ENCODE measurements around the gene CLPTM1L. TPM values are rescaled to one million over a fixed set of nuclear protein-coding genes. Genes with fewer than 3 reads are reported as not detected.

The CLPTM1L gene
- total RNA-seq, 2 experiments from 2014 or later: 395 TPM

DNA sequence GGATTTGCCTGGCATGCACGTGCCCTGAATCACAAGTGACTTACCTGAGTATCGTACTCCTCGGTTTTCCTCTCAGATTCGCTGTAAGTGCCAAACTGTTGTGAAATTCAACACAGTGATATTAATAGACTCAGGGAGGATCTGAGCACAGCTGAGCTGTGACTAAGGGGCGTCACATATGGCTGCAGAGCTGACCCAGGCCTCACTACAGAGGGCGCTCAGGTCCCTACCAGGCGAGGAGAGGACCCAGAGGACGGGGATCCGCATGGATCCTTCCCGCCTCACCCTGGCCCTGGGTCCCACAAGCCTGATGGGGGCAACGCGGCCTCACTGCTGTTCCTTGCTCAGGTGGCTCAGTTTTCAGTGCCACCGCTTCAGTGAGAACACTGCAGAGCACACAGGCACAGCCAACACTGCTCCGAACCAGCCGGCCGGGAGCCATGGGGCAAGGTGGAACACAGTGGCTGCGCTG is 20.1 kb downstream of the CLPTM1L start:
- TF ChIP-seq EZH2phosphoT487 (IDR thresholded peaks at IDR 0.05; ENCODE audit: borderline replicate concordance, low read depth, low read length): no peak
- TF ChIP-seq, protein P1, sequence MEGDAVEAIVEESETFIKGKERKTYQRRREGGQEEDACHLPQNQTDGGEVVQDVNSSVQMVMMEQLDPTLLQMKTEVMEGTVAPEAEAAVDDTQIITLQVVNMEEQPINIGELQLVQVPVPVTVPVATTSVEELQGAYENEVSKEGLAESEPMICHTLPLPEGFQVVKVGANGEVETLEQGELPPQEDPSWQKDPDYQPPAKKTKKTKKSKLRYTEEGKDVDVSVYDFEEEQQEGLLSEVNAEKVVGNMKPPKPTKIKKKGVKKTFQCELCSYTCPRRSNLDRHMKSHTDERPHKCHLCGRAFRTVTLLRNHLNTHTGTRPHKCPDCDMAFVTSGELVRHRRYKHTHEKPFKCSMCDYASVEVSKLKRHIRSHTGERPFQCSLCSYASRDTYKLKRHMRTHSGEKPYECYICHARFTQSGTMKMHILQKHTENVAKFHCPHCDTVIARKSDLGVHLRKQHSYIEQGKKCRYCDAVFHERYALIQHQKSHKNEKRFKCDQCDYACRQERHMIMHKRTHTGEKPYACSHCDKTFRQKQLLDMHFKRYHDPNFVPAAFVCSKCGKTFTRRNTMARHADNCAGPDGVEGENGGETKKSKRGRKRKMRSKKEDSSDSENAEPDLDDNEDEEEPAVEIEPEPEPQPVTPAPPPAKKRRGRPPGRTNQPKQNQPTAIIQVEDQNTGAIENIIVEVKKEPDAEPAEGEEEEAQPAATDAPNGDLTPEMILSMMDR (conservative IDR thresholded peaks at IDR 0.05; ENCODE audit: low read length): no peak
- no peaks in the 10 kb centered on the region for H3K79me2 ChIP-seq (ENCODE audit: insufficient read depth, low read depth, low read length)
- H3K4me1 ChIP-seq (ENCODE audit: insufficient read depth, low read length, poor library complexity, severe bottlenecking): no peaks in the 10 kb centered on the region
- POLR2A ChIA-PET: no interaction called here
- no peak overlapping the region for H2AFZ ChIP-seq (ENCODE audit: low read length)
- H3K36me3 ChIP-seq (ENCODE audit: insufficient read depth, low read length): peaks cover 84% of the 10 kb centered on the region
- CTCF ChIA-PET (ENCODE audit: unreplicated experiment): no interaction called here
- no peaks in the 10 kb centered on the region; the same call in 1 of the 2 replicates for H4K20me1 ChIP-seq (ENCODE audit: insufficient read depth, low read length)
- intact Hi-C loops (cut with micrococcal nuclease; ENCODE audit: unreplicated experiment): no loop called here
- no TSS peak for BruUV-seq (replicated peaks)
- no peaks in the 10 kb centered on the region for H3K9me3 ChIP-seq (ENCODE audit: low read length)
- no peak overlapping the region for H3K4me2 ChIP-seq (ENCODE audit: low read length)
- no peaks in the 10 kb centered on the region for H3K9me2 ChIP-seq (ENCODE audit: insufficient read depth, low read length)
- no peak for DNase-seq (ENCODE audit: low spot score)
- no peak overlapping the region for H3K4me3 ChIP-seq (ENCODE audit: low read depth, low read length, poor library complexity, severe bottlenecking)
- no peak overlapping the region for H3K27ac ChIP-seq (ENCODE audit: low read depth, low read length, poor library complexity, severe bottlenecking)

DNA sequence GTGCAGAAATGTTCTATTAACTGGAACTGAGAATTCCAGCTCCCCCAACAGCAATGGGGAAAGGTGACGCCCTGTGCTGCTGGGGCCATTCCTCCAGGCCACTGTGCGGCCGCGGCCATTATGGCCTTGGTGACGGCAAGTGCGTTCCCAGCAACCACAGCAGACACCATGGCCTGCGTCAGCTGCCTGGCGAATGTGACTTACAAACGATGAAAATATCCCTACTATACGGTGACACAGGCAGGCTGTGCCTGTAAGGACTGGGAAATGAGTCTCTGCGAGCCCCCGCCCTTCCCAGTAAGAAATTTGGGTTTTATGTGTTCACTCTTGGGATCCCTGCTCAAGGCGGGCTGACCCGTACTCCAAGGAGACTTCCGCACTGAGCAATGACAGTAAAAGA is 20.6 kb downstream of the CLPTM1L start:
- BruUV-seq (replicated peaks): no TSS peak
- Histone ChIP-seq H3K4me3 (ENCODE audit: low read depth, low read length, poor library complexity, severe bottlenecking) (no peak overlapping the region), H3K36me3 (ENCODE audit: insufficient read depth, low read length) (peaks cover 87% of the 10 kb centered on the region), H3K9me3 (ENCODE audit: low read length) (no peaks in the 10 kb centered on the region), H3K9me2 (ENCODE audit: insufficient read depth, low read length) (no peaks in the 10 kb centered on the region), H3K79me2 (ENCODE audit: insufficient read depth, low read depth, low read length) (no peaks in the 10 kb centered on the region), H3K4me2 (ENCODE audit: low read length) (no peak overlapping the region), H2AFZ (ENCODE audit: low read length) (no peak overlapping the region), H4K20me1 (ENCODE audit: insufficient read depth, low read length) (no peaks in the 10 kb centered on the region; the same call in 1 of the 2 replicates), H3K4me1 (ENCODE audit: insufficient read depth, low read length, poor library complexity, severe bottlenecking) (no peaks in the 10 kb centered on the region), H3K27ac (ENCODE audit: low read depth, low read length, poor library complexity, severe bottlenecking) (no peak overlapping the region)
- DNase-seq (ENCODE audit: low spot score): no peak
- ChIA-PET POLR2A (no interaction called here), CTCF (ENCODE audit: unreplicated experiment) (no interaction called here)
- TF ChIP-seq EZH2phosphoT487 (IDR thresholded peaks at IDR 0.05; ENCODE audit: borderline replicate concordance, low read depth, low read length): no peak
- TF ChIP-seq, protein P1 (conservative IDR thresholded peaks at IDR 0.05; ENCODE audit: low read length): no peak
- intact Hi-C loops (cut with micrococcal nuclease; ENCODE audit: unreplicated experiment): no loop called here

DNA sequence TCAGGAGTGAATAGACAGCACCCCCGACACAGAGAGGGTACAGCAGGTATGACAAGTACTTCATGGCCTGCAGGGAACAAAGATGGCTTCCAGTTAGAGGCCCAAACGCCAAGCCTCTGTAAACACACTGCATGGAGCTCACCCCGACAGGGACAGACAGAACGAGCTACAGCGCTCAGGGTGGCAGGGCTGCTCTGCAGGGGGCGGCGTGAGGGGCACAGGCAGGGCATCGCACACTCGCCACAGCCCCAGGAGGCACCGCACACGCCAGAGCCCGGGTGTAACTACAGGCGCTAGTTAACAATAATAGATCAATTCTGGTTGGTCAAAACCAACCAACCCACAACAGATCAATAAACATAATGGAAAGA is 21.1 kb downstream of the CLPTM1L start:
- CTCF ChIA-PET (ENCODE audit: unreplicated experiment): no interaction called here
- H3K4me2 ChIP-seq (ENCODE audit: low read length): no peak overlapping the region
- H4K20me1 ChIP-seq (ENCODE audit: insufficient read depth, low read length): no peaks in the 10 kb centered on the region; the same call in 1 of the 2 replicates
- no peaks in the 10 kb centered on the region for H3K4me1 ChIP-seq (ENCODE audit: insufficient read depth, low read length, poor library complexity, severe bottlenecking)
- POLR2A ChIA-PET: no interaction called here
- H3K9me2 ChIP-seq (ENCODE audit: insufficient read depth, low read length): no peaks in the 10 kb centered on the region
- H3K36me3 ChIP-seq (ENCODE audit: insufficient read depth, low read length): peaks cover 87% of the 10 kb centered on the region
- no peak overlapping the region for H3K27ac ChIP-seq (ENCODE audit: low read depth, low read length, poor library complexity, severe bottlenecking)
- no peaks in the 10 kb centered on the region for H3K79me2 ChIP-seq (ENCODE audit: insufficient read depth, low read depth, low read length)
- H2AFZ ChIP-seq (ENCODE audit: low read length): no peak overlapping the region
- TF ChIP-seq EZH2phosphoT487 (IDR thresholded peaks at IDR 0.05; ENCODE audit: borderline replicate concordance, low read depth, low read length): no peak
- TF ChIP-seq, protein P1 (conservative IDR thresholded peaks at IDR 0.05; ENCODE audit: low read length): no peak
- no peak overlapping the region for H3K4me3 ChIP-seq (ENCODE audit: low read depth, low read length, poor library complexity, severe bottlenecking)
- intact Hi-C loops (cut with micrococcal nuclease; ENCODE audit: unreplicated experiment): no loop called here
- H3K9me3 ChIP-seq (ENCODE audit: low read length): no peaks in the 10 kb centered on the region
- BruUV-seq (replicated peaks): no TSS peak
- DNase-seq (ENCODE audit: low spot score): no peak
